HG03354 (cell line): ENCODE measurements around the gene MPO.

Source experiments
- ATAC-seq: cut with Tn5 transposase; IDR thresholded peaks from one replicate; pipeline ENCODE4 v1.9.1; 2021; ENCODE audit warnings: mild to moderate bottlenecking; ENCODE audit not compliant: unreplicated experiment, poor library complexity, severe bottlenecking

Gene MPO

GRCh38 chr17:58245428-58246103, 35.2 kb downstream of the MPO start:
- no peak for ATAC-seq

GRCh38 chr17:58244963-58245362, 35.8 kb downstream of the MPO start:
- ATAC-seq: no peak

GRCh38 chr17:58242171-58242784, 38.5 kb downstream of the MPO start:
- no peak for ATAC-seq

GRCh38 chr17:58239987-58240386, 40.7 kb downstream of the MPO start:
- no peak for ATAC-seq

GRCh38 chr17:58238147-58238634, 42.5 kb downstream of the MPO start, which contains the start of gene LPO:
TSS of gene LPO (plus strand) at chr17:58238584. CDS start at chr17:58242980, 4,396 bp downstream.
- ATAC-seq: no peak

- no peak for ATAC-seq
Observed at GRCh38 chr17:58236394-58236793, 44.3 kb downstream of the MPO start.

GRCh38 chr17:58235821-58236220, 44.9 kb downstream of the MPO start:
- ATAC-seq: no peak

GRCh38 chr17:58234512-58234911, 46.2 kb downstream of the MPO start:
- ATAC-seq: no peak

- peak; percentile 72 for ATAC-seq
Observed at GRCh38 chr17:58233543-58233942, 47.2 kb downstream of the MPO start.

- ATAC-seq: peak; percentile 74
Observed at GRCh38 chr17:58232707-58233156, 48.0 kb downstream of the MPO start.

- no peak for ATAC-seq
Observed at GRCh38 chr17:58231641-58232040, 49.1 kb downstream of the MPO start.

- ATAC-seq: no peak
Observed at GRCh38 chr17:58229881-58230280, 50.9 kb downstream of the MPO start.

- ATAC-seq: no peak
Observed at GRCh38 chr17:58229384-58229783, 51.4 kb downstream of the MPO start.

GRCh38 chr17:58228679-58229078, 52.1 kb downstream of the MPO start:
- ATAC-seq: no peak

- ATAC-seq: no peak
Observed at GRCh38 chr17:58227733-58228132, 53.0 kb downstream of the MPO start.

GRCh38 chr17:58224315-58224714, 56.4 kb downstream of the MPO start:
- no peak for ATAC-seq
